ENCODE results near the gene BARHL2.
A peak's percentile ranks its signal among the peaks of the same experiment; 100 is the strongest.

Gene BARHL2

GRCh38 chr1:90719330-90720144, 2.4 kb upstream of the BARHL2 start:
- H3K9me3 ChIP-seq (ENCODE audit: control insufficient read depth, insufficient read depth, low read depth, low read length): no peaks in the 10 kb centered on the region
- TF ChIP-seq ZNF362 (tag by site-specific recombination; IDR thresholded peaks at IDR 0.05): peak; percentile 64; the same call in 1 of the 2 replicates
- no peak for TF ChIP-seq ZSCAN30 (tag by site-specific recombination; IDR thresholded peaks at IDR 0.05)
- H3K27ac ChIP-seq (ENCODE audit: extremely low read depth, low read depth, low read length): no peak overlapping the region
- H3K4me1 ChIP-seq (ENCODE audit: control insufficient read depth, insufficient read depth, low read length): peaks cover 3% of the 10 kb centered on the region; the same call in 1 of the 2 replicates
- ChIA-PET CTCF (interaction anchor here (1.0 to 1.3 kb wide), 2 partner anchors 11 to 447 kb away, joined by 4 to 9 read pairs; no protein-coding TSS in a partner anchor), POLR2A (no interaction called here)
- H3K4me3 ChIP-seq (ENCODE audit: low read depth, low read length): no peak overlapping the region
- H3K36me3 ChIP-seq (ENCODE audit: control insufficient read depth in 2 of 2, insufficient read depth in 1 of 2, low read length in 2 of 2): no peaks in the 10 kb centered on the region

GRCh38 chr1:90718411-90719329, 1.6 kb upstream of the BARHL2 start:
- Histone ChIP-seq H3K4me1 (ENCODE audit: control insufficient read depth, insufficient read depth, low read length) (peaks cover 3% of the 10 kb centered on the region; the same call in 1 of the 2 replicates), H3K27ac (ENCODE audit: extremely low read depth, low read depth, low read length) (no peak overlapping the region), H3K4me3 (ENCODE audit: low read depth, low read length) (peak overlapping the region; percentile 67), H3K36me3 (ENCODE audit: control insufficient read depth in 2 of 2, insufficient read depth in 1 of 2, low read length in 2 of 2) (no peaks in the 10 kb centered on the region), H3K9me3 (ENCODE audit: control insufficient read depth, insufficient read depth, low read depth, low read length) (no peaks in the 10 kb centered on the region)
- ChIA-PET CTCF (interaction anchor here (0.6 kb wide), 1 partner anchor 47 kb away, joined by 3 read pairs; no protein-coding TSS in a partner anchor), POLR2A (interaction anchor here (1.1 kb wide), 1 partner anchor 12 kb away, joined by 4 read pairs; no protein-coding TSS in a partner anchor)
- TF ChIP-seq ZNF394 (tag by site-specific recombination; IDR thresholded peaks at IDR 0.05; ENCODE audit: borderline replicate concordance) (0 out of 2 replicates have a peak, but pooled peaks have one; percentile 16), ZNF280D (tag by site-specific recombination; IDR thresholded peaks at IDR 0.05) (no peak), ZNF580 (tag by site-specific recombination; IDR thresholded peaks at IDR 0.05) (no peak), ZNF266 (tag by site-specific recombination; IDR thresholded peaks at IDR 0.05; ENCODE audit: low read depth) (no peak), ZNF560 (tag by site-specific recombination; IDR thresholded peaks at IDR 0.05; ENCODE audit: borderline replicate concordance) (no peak), ZBTB48 (tag by site-specific recombination; IDR thresholded peaks at IDR 0.05) (0 out of 2 replicates have a peak, but pooled peaks have one; percentile 14), SP2 (tag by site-specific recombination; IDR thresholded peaks at IDR 0.05) (no peak), ZNF707 (tag by site-specific recombination; IDR thresholded peaks at IDR 0.05) (no peak), ZNF184 (tag by site-specific recombination; IDR thresholded peaks at IDR 0.05) (no peak), ZNF433 (tag by site-specific recombination; IDR thresholded peaks at IDR 0.05; ENCODE audit: low read depth) (no peak), OSR2 (tag by site-specific recombination; IDR thresholded peaks at IDR 0.05) (no peak), ZNF292 (tag by site-specific recombination; IDR thresholded peaks at IDR 0.05; ENCODE audit: borderline replicate concordance, low read depth) (no peak), ZNF169 (tag by site-specific recombination; IDR thresholded peaks at IDR 0.05) (no peak), KLF7 (tag by site-specific recombination; IDR thresholded peaks at IDR 0.05; ENCODE audit: borderline replicate concordance) (no peak), ZNF214 (tag by site-specific recombination; IDR thresholded peaks at IDR 0.05; ENCODE audit: borderline replicate concordance) (no peak), ZNF24 (tag by site-specific recombination; IDR thresholded peaks at IDR 0.05) (no peak), ZNF37A (tag by site-specific recombination; IDR thresholded peaks at IDR 0.05) (no peak), KLF8 (tag by site-specific recombination; IDR thresholded peaks at IDR 0.05) (no peak), ZNF639 (tag by site-specific recombination; IDR thresholded peaks at IDR 0.05) (no peak), ZNF423 (tag by site-specific recombination; IDR thresholded peaks at IDR 0.05) (no peak), ZNF621 (tag by site-specific recombination; IDR thresholded peaks at IDR 0.05) (no peak), MYNN (tag by site-specific recombination; IDR thresholded peaks at IDR 0.05; ENCODE audit: borderline replicate concordance) (no peak), AEBP2 (tag by site-specific recombination; IDR thresholded peaks at IDR 0.05; ENCODE audit: borderline replicate concordance) (no peak)

Data from HEK293 (cell line).